ENCODE data around the gene HECTD2.

HECTD2 gene

GRCh38 chr10:91537614-91538383 is 127.7 kb downstream of the HECTD2 start:
- DNase-seq (ENCODE audit: low read depth), result no peak

DNA sequence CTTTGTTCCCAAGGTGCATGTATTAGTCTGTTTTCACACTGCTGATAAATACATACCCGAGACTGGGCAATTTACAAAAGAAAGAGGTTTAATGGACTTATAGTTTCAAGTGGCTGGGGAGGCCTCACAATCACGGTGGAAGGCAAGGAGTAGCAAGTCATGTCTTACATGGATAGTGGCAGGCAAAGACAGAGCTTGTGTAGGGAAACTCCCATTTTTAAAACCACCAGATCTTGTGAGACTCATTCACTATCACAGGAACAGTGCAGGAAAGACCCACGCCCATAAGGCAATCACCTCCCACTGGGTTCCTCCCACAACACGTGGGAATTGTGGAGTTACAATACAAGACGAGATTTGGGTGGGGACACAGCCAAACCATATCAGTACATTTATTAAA is 129.8 kb downstream of the HECTD2 start:
- no peak for DNase-seq (ENCODE audit: low read depth)

DNA sequence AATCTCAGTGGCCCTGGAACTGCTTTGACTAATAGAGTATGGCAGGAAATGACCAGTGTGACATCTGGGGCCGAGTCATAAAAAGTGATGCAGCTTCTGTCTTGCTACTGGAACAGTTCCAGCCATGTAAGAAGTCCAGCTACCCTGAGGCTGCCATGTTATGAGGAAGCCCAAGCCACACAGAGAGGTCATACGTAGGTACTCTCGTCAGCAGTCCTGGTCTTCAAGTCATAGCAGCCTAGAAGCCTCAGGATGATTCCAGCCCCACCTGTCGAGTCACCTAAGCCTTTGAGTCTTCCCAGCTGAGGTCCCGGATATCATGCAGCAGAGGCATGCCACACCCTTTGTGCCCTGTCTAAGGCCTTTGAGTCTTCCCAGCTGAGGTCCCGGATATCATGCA is 130.6 kb downstream of the HECTD2 start:
- no peak for DNase-seq (ENCODE audit: low read depth)

GRCh38 chr10:91541481-91541880 is 131.3 kb downstream of the HECTD2 start:
- peak; percentile 7 for DNase-seq (ENCODE audit: low read depth)

GRCh38 chr10:91545384-91545783 is 135.2 kb downstream of the HECTD2 start:
- no peak for DNase-seq (ENCODE audit: low read depth)

DNA sequence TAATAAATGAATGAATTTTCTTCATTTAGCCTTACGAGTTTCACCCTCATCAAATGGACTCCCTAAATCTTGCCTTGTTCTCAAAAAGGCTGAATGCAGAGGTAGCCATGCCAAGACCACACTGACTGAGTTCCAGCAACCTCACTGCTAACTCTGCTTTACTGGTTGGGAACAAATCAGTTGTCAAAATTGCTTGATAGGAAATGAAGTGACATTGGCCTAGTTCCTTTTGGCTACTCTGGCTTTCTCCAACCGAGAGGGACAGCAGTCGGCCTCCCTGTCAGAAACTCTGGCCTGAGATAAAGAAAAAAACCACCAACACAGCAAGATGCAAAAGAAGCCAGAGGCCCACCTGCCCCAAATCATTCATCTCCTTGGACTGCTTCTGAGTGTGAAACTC is 135.7 kb downstream of the HECTD2 start:
- DNase-seq (ENCODE audit: low read depth), result no peak

DNA sequence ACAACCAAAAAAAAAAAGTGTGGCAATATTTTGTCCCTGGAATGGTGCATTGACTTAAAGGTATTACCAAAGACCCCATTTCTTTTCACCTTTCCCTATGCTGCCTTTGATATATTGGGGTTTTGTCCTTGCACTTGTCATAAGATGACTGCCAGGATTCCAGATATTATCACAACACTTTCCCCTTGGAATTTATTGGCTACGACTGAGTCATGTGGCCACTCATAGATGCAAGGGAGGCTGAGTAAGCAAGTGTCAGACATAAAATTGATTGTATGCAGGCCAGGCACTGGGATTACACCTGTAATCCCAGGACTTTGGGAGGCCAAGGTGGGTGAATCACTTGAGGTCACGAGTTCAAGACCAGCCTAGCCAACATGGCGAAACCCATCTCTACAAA is 139.1 kb downstream of the HECTD2 start:
- DNase-seq (ENCODE audit: low read depth), result no peak

- no peak for DNase-seq (ENCODE audit: low read depth)
These were observed 139.9 kb downstream of the HECTD2 start for GRCh38 chr10:91550021-91550420.

DNA sequence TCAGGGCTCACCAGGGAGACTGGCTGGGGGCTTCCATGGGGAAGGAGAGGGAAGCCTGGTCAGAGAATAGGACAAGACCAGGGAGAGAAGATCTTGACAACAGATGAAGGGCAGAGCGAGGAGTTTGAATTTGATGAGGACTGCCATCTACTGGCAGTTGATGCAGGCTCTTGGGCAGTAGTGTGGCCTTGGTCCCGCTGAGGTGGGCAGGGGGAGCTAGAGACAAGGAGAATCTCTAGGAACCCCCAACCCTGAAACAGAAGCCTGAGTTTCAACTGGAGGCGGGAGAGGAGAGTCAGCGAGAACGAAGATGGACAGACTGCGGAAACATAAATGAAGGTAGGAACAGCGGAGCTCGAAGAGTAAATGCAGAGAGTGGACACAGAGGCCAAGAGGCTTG is 141.7 kb downstream of the HECTD2 start:
- peak; percentile 80 for DNase-seq (ENCODE audit: low read depth)

DNA sequence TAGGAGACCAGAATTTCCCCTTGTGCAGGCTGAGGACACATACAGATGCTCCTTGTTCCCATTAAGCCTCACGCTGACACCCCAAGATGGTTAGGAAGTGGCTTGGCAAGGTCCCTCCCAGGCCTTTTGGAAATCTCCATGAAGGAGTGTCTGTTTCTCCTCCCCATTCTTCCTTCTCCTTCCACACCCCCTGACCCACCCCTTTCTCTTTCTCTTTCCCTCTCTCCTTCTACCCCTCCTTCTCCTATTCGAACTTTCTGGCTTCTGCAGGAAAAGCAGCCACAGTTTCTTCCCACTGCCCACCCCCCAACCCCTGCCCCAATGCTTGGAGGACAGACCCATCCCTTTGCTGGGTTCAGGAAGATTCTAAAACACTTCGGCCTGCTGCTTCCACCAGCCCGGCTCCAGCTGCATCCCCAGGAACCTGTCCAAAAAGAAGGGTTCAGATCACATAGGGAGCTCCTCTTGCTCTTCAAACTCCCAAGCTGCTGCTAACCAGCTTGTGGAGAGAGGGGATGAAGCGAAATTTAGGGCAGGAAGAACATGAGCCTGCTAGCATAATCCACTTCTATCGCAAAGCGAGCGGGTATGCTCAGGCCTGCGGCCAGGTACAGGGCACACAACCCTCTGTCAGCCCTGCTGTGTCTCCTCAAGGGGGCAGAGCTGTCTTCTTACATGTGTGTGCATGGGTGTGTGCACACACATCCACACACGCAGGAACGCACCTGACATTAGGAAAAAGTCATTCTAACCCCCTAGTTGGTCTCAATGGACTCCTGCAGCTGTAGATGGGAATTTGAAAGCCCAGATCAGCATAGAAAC is 142.3 kb downstream of the HECTD2 start:
- peak; percentile 27 for DNase-seq (ENCODE audit: low read depth)

GRCh38 chr10:91555455-91555854 is 145.3 kb downstream of the HECTD2 start:
- no peak for DNase-seq (ENCODE audit: low read depth)

DNA sequence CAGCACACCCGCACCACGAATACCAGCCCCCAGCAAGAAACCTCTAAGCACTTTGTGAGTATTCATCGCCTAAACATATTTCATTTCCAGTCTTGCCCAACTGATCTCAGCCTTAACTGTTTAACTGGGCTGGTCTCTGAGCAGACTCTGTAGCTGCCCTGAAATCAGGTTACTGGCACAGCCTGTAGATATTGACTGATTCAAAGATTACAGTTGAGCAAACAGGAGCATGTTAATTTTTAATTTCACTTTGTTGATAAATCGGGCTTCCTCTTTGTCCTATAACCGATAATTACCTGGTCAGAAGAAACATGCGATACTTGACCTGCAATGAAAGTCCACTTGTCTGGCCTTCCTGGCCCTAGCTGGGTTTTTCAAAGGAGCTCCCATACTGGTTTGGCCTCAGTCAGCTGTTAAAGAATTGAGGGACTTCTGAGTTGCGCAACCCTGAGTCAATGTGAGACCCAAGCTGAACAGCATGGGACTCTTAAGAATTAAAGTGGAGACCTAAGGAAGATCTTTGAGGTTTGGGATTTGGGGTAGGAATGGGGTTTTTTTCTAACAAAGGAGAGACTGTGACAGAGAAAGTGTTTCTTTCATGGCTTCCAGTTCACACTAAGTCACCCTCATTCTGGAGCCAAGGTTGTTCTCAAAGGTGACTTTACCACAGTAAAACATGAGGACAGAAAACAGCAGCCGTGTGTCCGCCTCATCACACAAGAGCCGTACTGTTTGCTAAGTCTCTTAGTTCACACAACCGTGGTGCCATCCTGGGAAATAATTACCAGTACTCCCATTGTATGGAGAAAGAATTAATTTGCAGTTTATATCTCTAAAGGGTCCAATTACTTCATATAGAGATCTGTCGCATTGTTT is 146.8 kb downstream of the HECTD2 start:
- peak; percentile 40 for DNase-seq (ENCODE audit: low read depth)

DNA sequence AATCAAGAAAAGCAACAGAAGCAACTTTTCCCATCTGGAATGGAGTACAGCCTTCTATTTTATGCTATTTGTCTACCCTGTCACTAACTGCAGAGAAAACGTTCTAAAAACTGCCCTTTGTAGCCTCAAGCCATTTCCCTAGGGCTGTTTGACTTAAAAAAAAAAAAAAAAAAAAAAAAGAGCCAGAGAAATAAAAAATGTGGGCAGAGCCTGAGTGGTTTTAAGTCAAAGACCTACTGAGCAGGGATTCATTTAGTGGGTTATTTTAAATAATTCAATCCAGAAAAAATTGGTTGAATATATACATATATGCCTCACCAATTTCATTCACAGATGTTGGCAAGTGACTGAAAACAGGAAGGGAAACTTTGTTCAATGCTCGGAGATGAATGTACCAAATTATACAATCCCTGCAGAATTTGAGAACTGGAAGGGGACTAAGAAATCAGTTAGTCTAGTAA is 147.5 kb downstream of the HECTD2 start:
- no peak for DNase-seq (ENCODE audit: low read depth)

DNA sequence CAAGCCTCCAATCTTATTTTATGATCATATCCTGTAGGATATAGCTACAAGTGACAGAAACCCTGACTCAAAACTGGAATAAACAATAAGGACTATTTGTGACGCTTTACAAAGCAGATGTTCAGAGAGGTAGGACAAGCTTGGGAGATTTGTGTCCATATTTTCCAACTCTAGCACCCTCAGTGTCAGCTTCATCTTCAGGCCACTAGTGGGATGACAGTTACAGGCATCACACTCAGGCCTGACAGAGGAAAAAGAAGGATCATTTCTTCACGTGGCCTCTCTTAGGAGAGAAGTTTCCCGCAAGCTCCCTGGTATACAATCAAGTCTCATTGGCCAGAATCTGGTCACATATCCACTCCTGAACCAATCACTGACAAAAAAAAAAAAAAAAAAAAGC is 148.3 kb downstream of the HECTD2 start:
- DNase-seq (ENCODE audit: low read depth), result no peak

DNA sequence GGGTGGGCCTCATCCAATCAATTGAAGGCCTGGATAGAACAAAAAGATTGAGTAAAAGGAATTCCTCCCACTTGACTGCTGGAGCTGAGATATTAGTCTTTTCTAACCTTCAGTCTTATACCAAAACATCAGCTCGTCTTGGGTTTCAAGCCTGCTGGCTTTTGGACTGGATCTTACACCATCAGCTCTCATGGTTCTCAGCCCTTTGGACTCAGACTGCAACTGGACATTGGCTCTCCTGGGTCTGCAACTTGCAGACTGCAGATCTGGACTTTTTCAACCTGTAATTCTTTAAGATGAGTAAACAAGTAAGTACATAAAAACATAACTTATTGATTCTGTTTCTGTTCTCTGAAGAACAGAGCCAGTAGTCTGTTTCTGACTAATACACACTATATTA is 149.0 kb downstream of the HECTD2 start:
- no peak for DNase-seq (ENCODE audit: low read depth)

- DNase-seq (ENCODE audit: low read depth), result no peak
These were observed 149.6 kb downstream of the HECTD2 start for GRCh38 chr10:91559750-91560149.

- peak; percentile 92 for DNase-seq (ENCODE audit: low read depth)
These were observed 150.7 kb downstream of the HECTD2 start for GRCh38 chr10:91560827-91561226.

- no peak for DNase-seq (ENCODE audit: low read depth)
These were observed 152.9 kb downstream of the HECTD2 start for GRCh38 chr10:91562839-91563581.

DNA sequence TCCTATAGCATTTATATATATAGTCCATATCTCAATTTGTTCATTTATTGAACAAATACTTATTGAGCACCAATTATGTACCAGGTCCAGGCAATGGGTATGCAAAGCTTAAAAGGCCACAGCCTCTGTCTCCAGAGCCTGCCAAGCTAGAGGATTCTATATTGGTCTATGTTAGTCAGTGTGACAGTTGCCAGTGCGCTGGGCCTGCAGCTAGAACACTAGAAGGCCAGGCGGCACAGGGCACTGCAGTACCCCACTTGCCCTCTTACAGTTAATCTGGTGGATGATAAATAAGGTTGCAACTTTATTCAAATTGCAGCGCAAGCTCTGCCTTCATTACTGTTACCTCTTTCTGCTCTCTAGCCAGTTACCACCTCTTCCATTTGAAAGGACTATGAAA is 153.9 kb downstream of the HECTD2 start:
- no peak for DNase-seq (ENCODE audit: low read depth)
